ENCODE results near the gene SF3A2.

DNA sequence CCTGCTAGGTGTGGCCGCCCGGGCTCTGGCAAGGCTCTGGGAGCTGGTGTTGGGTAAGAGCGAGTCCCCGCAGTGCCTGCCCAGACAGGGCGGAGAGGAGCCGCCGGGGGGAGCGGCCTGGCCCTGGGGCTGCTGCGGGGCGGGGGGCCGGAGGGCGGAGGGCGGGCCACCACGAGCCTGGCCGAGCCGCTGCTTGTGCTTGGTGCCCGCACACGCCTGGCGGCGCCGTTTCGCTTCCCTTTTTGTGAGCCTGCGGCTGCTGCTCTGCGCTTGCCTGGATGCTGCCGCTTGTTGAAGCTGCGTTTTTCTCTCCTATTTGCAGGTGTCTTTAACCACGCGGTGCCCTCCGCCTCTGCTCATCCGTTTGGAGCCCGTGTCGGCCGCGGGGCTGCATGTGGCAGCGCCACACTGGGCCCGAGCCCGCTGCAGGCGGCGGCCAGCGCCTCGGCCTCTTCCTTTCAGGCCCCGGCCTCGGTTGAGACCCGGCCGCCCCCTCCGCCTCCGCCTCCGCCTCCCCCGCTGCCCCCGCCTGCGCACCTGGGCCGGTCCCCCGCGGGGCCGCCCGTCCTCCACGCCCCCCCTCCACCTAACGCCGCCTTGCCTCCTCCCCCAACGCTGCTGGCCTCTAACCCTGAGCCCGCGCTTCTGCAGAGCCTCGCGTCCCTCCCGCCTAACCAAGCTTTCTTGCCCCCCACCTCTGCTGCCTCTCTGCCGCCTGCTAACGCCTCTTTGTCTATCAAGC lies 9.0 kb upstream of the SF3A2 start:
- TF ChIP-seq, protein P1, sequence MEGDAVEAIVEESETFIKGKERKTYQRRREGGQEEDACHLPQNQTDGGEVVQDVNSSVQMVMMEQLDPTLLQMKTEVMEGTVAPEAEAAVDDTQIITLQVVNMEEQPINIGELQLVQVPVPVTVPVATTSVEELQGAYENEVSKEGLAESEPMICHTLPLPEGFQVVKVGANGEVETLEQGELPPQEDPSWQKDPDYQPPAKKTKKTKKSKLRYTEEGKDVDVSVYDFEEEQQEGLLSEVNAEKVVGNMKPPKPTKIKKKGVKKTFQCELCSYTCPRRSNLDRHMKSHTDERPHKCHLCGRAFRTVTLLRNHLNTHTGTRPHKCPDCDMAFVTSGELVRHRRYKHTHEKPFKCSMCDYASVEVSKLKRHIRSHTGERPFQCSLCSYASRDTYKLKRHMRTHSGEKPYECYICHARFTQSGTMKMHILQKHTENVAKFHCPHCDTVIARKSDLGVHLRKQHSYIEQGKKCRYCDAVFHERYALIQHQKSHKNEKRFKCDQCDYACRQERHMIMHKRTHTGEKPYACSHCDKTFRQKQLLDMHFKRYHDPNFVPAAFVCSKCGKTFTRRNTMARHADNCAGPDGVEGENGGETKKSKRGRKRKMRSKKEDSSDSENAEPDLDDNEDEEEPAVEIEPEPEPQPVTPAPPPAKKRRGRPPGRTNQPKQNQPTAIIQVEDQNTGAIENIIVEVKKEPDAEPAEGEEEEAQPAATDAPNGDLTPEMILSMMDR (conservative IDR thresholded peaks at IDR 0.05) = no peak
- no peak for TF ChIP-seq ZFX (IDR thresholded peaks at IDR 0.05)

Data from C4-2B (cell line).